ENCODE results near the gene BRCC3.
A peak's percentile ranks its signal among the peaks of the same experiment; 100 is the strongest.

BRCC3 gene

GRCh38 chrX:155070975-155071693 lies at the start of gene BRCC3, which contains the start of the genes CMC4 and MTCP1:
Gene BRCC3 (plus strand): TSS chrX:155071508. CDS start chrX:155071528, 20 bp downstream.
Gene CMC4 (minus strand): TSS chrX:155071136. CDS start chrX:155064023, 7,113 bp downstream.
Gene MTCP1 (minus strand): TSS chrX:155071136. CDS start chrX:155066010, 5,126 bp downstream.
- DNase-seq (ENCODE audit: low read depth, low spot score) = peak; percentile 42
- H3K27me3 ChIP-seq (ENCODE audit: insufficient read depth, insufficient read length) = no peaks in the 10 kb centered on the region

GRCh38 chrX:155022585-155022984 lies 48.7 kb upstream of the BRCC3 start, which contains the start of gene F8:
Gene F8 (minus strand): TSS chrX:155022723. CDS start chrX:155022552, 171 bp downstream.
- H3K4me1 ChIP-seq (ENCODE audit: insufficient read depth, insufficient read length) = no peaks in the 10 kb centered on the region

More at GRCh38 chrX:155070975-155071693, at the start of gene BRCC3, which contains the start of the genes CMC4 and MTCP1:
- Histone ChIP-seq H3K4me1 (ENCODE audit: insufficient read depth, insufficient read length) (no peaks in the 10 kb centered on the region), H3K4me3 (ENCODE audit: insufficient read length, low read depth) (peak within 1 kb of the TSS; percentile 73), H3K9me3 (ENCODE audit: insufficient read depth, low read length) (no peaks in the 10 kb centered on the region), H3K9ac (ENCODE audit: insufficient read length, low read depth) (peak within 1 kb of the TSS; percentile 91), H3K36me3 (ENCODE audit: insufficient read depth, insufficient read length, low read length) (peaks cover 11% of the 10 kb centered on the region)
- TF ChIP-seq SUZ12 (IDR thresholded peaks at IDR 0.05; ENCODE audit: extremely low read depth, insufficient read depth, insufficient read length) (no peak), ZNF274 (IDR thresholded peaks at IDR 0.05; ENCODE audit: low read depth, low read length) (no peak), YY1 (IDR thresholded peaks at IDR 0.05; ENCODE audit: insufficient read depth, insufficient read length) (no peak)

GRCh38 chrX:155023907-155024833 lies 47.1 kb upstream of the BRCC3 start:
- Histone ChIP-seq H3K36me3 (ENCODE audit: insufficient read depth, insufficient read length, low read length) (no peaks in the 10 kb centered on the region), H3K4me3 (ENCODE audit: insufficient read length, low read depth) (no peak overlapping the region), H3K4me1 (ENCODE audit: insufficient read depth, insufficient read length) (no peaks in the 10 kb centered on the region), H3K9ac (ENCODE audit: insufficient read length, low read depth) (no peak overlapping the region), H3K9me3 (ENCODE audit: insufficient read depth, low read length) (no peaks in the 10 kb centered on the region), H3K27me3 (ENCODE audit: insufficient read depth, insufficient read length) (no peaks in the 10 kb centered on the region)
- DNase-seq (ENCODE audit: low read depth, low spot score) = no peak
- TF ChIP-seq SUZ12 (IDR thresholded peaks at IDR 0.05; ENCODE audit: extremely low read depth, insufficient read depth, insufficient read length) (no peak), YY1 (IDR thresholded peaks at IDR 0.05; ENCODE audit: insufficient read depth, insufficient read length) (no peak), ZNF274 (IDR thresholded peaks at IDR 0.05; ENCODE audit: low read depth, low read length) (no peak)

More at GRCh38 chrX:155022585-155022984, 48.7 kb upstream of the BRCC3 start, which contains the start of gene F8:
- no peaks in the 10 kb centered on the region for H3K36me3 ChIP-seq (ENCODE audit: insufficient read depth, insufficient read length, low read length)
- H3K27me3 ChIP-seq (ENCODE audit: insufficient read depth, insufficient read length) = no peaks in the 10 kb centered on the region
- H3K9me3 ChIP-seq (ENCODE audit: insufficient read depth, low read length) = no peaks in the 10 kb centered on the region
- no peak for DNase-seq (ENCODE audit: low read depth, low spot score)
- TF ChIP-seq YY1 (IDR thresholded peaks at IDR 0.05; ENCODE audit: insufficient read depth, insufficient read length) (no peak), ZNF274 (IDR thresholded peaks at IDR 0.05; ENCODE audit: low read depth, low read length) (no peak), SUZ12 (IDR thresholded peaks at IDR 0.05; ENCODE audit: extremely low read depth, insufficient read depth, insufficient read length) (no peak)
- no peak within 1 kb of the TSS for H3K9ac ChIP-seq (ENCODE audit: insufficient read length, low read depth)
- no peak within 1 kb of the TSS for H3K4me3 ChIP-seq (ENCODE audit: insufficient read length, low read depth)

DNA sequence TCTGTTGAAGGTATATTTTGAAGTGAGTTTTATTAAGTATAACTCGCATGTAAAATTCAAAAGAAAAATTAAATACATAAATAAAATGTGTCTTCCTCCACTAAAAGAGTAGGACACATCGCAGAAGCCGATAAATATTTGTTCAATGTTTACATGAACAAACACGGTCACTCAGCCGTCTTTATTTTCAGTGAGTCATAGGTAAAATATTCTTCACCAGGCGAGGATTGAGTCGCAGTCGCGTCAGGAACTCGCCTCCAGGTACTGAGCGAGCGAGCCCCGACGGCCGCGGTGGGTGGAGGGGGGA lies 44.9 kb upstream of the BRCC3 start:
- Histone ChIP-seq H3K9me3 (ENCODE audit: insufficient read depth, low read length) (no peaks in the 10 kb centered on the region), H3K4me1 (ENCODE audit: insufficient read depth, insufficient read length) (no peaks in the 10 kb centered on the region), H3K27me3 (ENCODE audit: insufficient read depth, insufficient read length) (no peaks in the 10 kb centered on the region), H3K9ac (ENCODE audit: insufficient read length, low read depth) (no peak overlapping the region), H3K4me3 (ENCODE audit: insufficient read length, low read depth) (peak overlapping the region; percentile 21), H3K36me3 (ENCODE audit: insufficient read depth, insufficient read length, low read length) (no peaks in the 10 kb centered on the region)
- TF ChIP-seq YY1 (IDR thresholded peaks at IDR 0.05; ENCODE audit: insufficient read depth, insufficient read length) = no peak
- TF ChIP-seq ZNF274 (IDR thresholded peaks at IDR 0.05; ENCODE audit: low read depth, low read length) = no peak
- no peak for TF ChIP-seq SUZ12 (IDR thresholded peaks at IDR 0.05; ENCODE audit: extremely low read depth, insufficient read depth, insufficient read length)
- DNase-seq (ENCODE audit: low read depth, low spot score) = no peak

DNA sequence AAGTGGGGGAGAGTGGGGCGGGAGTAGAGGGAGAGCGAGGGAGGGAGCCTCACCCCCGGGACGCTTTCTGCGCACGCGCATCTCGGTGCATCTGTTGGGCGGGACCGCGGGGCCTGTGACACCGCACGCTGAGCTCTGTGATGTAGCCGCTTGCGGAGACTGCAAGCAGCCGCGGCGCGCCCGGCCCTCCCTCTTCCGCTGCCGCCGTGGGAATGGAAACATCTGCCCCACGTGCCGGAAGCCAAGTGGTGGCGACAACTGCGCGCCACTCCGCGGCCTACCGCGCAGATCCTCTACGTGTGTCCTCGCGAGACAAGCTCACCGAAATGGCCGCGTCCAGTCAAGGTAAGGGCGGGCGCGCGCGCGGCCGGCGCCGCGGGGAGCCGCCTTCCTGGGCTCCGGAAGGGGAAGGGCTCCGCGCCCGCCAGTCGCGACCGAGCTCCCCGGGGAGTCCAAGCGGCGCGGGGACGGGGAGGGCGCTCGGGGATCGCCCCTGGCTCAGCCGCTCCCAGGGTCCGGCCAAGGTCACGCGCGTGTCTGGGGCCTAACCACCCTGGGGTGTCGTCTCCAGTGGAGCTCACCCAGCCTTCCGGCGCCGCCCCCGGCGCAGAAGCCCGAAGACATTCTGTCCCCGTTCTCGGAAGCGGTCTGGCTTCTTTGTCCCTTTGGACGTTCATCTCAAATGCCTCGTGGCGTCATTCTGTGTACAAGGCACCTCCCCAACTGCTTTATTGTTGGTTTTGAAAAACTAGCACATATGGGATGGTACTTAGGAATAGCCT lies 44.4 kb upstream of the BRCC3 start, which contains the start of gene FUNDC2:
Gene FUNDC2, plus strand, starts transcription at position 118 of the 782 bp plus-strand sequence. Its CDS starts 95 bp downstream, at position 213.
- Histone ChIP-seq H3K27me3 (ENCODE audit: insufficient read depth, insufficient read length) (no peaks in the 10 kb centered on the region), H3K4me3 (ENCODE audit: insufficient read length, low read depth) (peak within 1 kb of the TSS; percentile 70), H3K9me3 (ENCODE audit: insufficient read depth, low read length) (no peaks in the 10 kb centered on the region), H3K9ac (ENCODE audit: insufficient read length, low read depth) (peak within 1 kb of the TSS; percentile 67), H3K4me1 (ENCODE audit: insufficient read depth, insufficient read length) (no peaks in the 10 kb centered on the region), H3K36me3 (ENCODE audit: insufficient read depth, insufficient read length, low read length) (no peaks in the 10 kb centered on the region)
- TF ChIP-seq YY1 (IDR thresholded peaks at IDR 0.05; ENCODE audit: insufficient read depth, insufficient read length) = no peak
- TF ChIP-seq ZNF274 (IDR thresholded peaks at IDR 0.05; ENCODE audit: low read depth, low read length) = no peak
- no peak for TF ChIP-seq SUZ12 (IDR thresholded peaks at IDR 0.05; ENCODE audit: extremely low read depth, insufficient read depth, insufficient read length)
- peak; percentile 54 for DNase-seq (ENCODE audit: low read depth, low spot score)

DNA sequence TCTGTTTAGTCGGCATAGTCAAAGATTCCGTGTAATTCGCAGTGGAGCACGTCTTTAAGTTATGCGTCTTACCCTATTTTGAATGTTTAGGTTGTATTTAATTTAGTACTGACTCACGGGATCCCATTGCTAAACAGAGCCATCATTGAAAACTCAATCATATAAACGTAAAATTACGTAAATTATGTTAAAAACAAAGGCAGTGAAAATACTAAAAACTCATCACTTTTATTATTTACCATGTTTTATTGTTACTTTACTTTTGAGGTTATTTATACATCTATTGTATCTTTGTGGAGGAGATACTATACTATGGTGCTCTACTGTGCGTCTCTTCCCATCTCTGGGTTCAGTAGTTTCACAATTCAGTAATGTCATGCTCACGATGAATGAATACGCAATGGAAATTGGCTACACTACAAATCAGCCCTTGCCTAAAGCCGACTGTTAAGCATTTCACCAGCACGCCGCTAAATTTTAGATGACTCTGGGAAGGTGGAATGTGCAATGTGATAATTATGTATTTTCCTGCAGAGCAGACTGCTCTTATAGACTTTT lies 43.7 kb upstream of the BRCC3 start:
- Histone ChIP-seq H3K4me3 (ENCODE audit: insufficient read length, low read depth) (peak overlapping the region; percentile 70), H3K4me1 (ENCODE audit: insufficient read depth, insufficient read length) (no peaks in the 10 kb centered on the region), H3K27me3 (ENCODE audit: insufficient read depth, insufficient read length) (no peaks in the 10 kb centered on the region), H3K36me3 (ENCODE audit: insufficient read depth, insufficient read length, low read length) (no peaks in the 10 kb centered on the region), H3K9ac (ENCODE audit: insufficient read length, low read depth) (peak overlapping the region; percentile 67), H3K9me3 (ENCODE audit: insufficient read depth, low read length) (no peaks in the 10 kb centered on the region)
- DNase-seq (ENCODE audit: low read depth, low spot score) = no peak
- TF ChIP-seq YY1 (IDR thresholded peaks at IDR 0.05; ENCODE audit: insufficient read depth, insufficient read length) = no peak
- TF ChIP-seq SUZ12 (IDR thresholded peaks at IDR 0.05; ENCODE audit: extremely low read depth, insufficient read depth, insufficient read length) = no peak
- no peak for TF ChIP-seq ZNF274 (IDR thresholded peaks at IDR 0.05; ENCODE audit: low read depth, low read length)
